ENCODE measurements around the gene ANXA4.

The ANXA4 gene

DNA sequence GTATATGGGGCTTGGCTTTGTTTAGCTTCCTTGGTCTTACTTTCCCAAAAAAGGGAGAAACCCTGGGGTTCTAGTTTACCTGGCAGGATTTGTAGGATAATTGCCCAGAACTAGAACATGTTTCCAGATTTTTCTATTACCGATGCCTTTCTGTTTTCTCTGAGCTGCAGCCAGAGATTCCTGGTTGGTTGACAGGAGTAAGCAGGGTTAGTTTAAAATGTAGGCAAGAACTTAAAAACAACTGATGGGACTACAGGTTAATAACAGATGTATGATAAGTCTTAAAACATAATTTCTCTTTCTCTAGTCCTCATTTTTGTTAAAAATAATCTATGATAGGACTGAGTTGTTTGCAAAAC is 48.6 kb downstream of the ANXA4 start:
- H3K4me3 ChIP-seq (ENCODE audit: low read depth, low read length): no peak overlapping the region
- TF ChIP-seq, protein P1, sequence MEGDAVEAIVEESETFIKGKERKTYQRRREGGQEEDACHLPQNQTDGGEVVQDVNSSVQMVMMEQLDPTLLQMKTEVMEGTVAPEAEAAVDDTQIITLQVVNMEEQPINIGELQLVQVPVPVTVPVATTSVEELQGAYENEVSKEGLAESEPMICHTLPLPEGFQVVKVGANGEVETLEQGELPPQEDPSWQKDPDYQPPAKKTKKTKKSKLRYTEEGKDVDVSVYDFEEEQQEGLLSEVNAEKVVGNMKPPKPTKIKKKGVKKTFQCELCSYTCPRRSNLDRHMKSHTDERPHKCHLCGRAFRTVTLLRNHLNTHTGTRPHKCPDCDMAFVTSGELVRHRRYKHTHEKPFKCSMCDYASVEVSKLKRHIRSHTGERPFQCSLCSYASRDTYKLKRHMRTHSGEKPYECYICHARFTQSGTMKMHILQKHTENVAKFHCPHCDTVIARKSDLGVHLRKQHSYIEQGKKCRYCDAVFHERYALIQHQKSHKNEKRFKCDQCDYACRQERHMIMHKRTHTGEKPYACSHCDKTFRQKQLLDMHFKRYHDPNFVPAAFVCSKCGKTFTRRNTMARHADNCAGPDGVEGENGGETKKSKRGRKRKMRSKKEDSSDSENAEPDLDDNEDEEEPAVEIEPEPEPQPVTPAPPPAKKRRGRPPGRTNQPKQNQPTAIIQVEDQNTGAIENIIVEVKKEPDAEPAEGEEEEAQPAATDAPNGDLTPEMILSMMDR (IDR thresholded peaks at IDR 0.05; ENCODE audit: control insufficient read depth, extremely low read depth, insufficient read depth): no peak

DNA sequence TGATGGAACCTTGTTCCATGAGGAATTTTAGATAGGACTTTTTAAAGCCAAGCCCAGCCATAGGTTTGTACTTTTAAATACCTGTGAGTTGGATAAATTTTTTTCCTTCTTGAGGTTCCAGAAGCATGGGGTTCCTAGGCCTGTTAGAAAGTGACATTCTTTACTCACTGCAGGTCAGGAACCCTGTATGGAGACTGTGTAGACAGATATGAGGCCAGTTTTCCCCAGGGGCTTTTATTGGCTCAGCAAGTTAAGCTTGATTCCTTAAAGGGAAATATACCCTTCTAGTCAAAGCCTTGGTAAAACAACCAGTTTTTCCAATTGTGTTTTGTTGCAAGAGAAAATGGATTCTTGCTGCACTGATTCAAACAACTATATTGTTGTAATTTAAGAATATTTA is 49.1 kb downstream of the ANXA4 start:
- DNase-seq (ENCODE audit: low read depth): no peak
- TF ChIP-seq, protein P1 (IDR thresholded peaks at IDR 0.05; ENCODE audit: control insufficient read depth, extremely low read depth, insufficient read depth): no peak
- H3K4me3 ChIP-seq (ENCODE audit: low read depth, low read length): no peak overlapping the region

More for the DNA sequence above, 48.6 kb downstream of the ANXA4 start:
- no peak for DNase-seq (ENCODE audit: low read depth)

DNA sequence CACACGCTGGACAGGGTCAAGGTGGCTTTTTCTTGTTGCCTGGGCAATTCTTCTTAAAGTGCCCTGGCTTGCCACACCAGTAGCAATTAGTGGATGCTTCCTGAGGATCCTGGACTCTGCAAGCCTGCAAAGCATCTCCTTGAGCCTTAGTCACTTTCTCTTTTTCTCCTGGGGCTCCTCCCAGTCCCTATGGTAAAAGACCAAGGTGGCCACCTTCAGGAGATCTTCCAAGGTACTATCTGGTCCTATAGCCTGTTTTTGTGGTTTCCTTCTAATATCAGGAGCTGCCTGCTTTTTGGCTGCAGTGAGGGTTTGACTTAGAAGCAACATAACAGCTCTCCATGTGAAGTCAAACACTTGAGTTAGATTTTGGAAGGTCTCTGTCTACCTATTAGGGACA is 54.2 kb downstream of the ANXA4 start:
- no peak overlapping the region for H3K4me3 ChIP-seq (ENCODE audit: low read depth, low read length)
- DNase-seq (ENCODE audit: low read depth): no peak
- TF ChIP-seq, protein P1 (IDR thresholded peaks at IDR 0.05; ENCODE audit: control insufficient read depth, extremely low read depth, insufficient read depth): no peak

DNA sequence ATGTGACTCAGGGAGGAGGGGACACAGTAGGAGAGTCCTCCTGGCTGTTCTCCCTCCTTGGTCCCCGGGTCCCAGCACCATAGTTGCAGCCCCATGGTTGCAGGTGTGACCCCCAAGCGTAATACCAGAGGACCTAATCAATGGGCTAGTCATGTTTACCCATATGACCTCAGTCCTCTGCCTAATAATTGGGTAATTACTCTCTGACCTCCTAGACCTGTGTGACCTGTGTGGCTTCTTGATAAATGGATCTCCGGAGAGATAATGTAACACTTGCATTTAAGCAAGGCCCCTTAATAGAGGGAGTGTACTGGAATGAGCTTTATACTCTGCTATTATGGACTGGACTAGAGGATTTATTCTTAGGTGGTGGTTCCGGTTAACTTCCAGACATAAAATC is 55.3 kb downstream of the ANXA4 start:
- no peak overlapping the region for H3K4me3 ChIP-seq (ENCODE audit: low read depth, low read length)
- TF ChIP-seq, protein P1 (IDR thresholded peaks at IDR 0.05; ENCODE audit: control insufficient read depth, extremely low read depth, insufficient read depth): no peak
- no peak for DNase-seq (ENCODE audit: low read depth)

DNA sequence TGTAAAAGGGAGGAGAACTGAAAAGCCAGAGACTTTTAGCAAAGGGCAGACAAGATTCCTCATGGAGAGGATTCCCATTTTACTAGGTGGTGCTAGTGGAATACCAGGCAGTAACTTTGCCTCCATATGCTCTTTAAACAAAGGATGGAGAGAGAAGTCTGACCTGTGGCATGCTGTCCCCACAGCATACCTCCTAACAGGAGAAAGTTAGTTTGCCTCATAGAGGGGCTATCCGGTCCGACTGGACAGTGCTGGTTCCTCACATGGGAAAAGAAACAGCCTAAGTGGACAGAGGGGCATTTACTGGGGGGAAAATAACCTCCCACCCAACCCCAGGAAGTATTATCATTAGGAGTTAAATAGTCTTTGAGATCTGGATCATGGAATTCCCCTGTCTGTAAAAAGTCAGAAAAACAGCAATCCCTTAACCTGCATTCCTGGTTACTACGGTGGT is 55.9 kb downstream of the ANXA4 start:
- H3K4me3 ChIP-seq (ENCODE audit: low read depth, low read length): no peak overlapping the region
- DNase-seq (ENCODE audit: low read depth): no peak
- TF ChIP-seq, protein P1 (IDR thresholded peaks at IDR 0.05; ENCODE audit: control insufficient read depth, extremely low read depth, insufficient read depth): no peak

DNA sequence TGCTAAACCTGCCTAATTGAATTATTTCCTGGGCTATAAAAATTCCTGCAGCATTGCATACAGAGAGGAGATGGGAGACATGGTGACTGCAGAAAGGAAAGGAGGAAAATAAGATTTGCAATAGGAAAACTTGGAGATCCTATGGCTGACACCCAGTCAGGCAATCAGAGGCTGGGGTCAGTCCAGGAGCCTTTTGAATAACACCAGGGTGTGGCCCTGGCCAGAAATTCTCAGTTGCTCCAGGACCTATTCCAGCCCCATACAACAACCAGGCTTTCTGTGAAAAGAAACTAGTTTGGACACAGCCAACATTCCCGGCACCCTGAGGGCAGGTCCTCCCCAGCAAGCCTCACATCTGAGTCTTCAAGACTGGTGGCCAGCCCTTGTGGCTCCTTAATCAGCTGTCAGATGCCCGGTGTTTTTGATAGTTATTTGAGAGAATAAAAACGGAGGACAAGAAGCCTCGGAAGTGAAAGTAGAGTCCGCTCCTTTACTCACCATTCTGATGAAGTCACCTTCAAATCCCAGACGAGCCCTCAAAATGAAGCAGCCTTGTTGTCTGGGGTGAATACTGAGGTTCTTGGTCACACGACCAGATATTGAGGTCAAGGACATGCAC is 56.5 kb downstream of the ANXA4 start:
- TF ChIP-seq, protein P1 (IDR thresholded peaks at IDR 0.05; ENCODE audit: control insufficient read depth, extremely low read depth, insufficient read depth): no peak
- no peak overlapping the region for H3K4me3 ChIP-seq (ENCODE audit: low read depth, low read length)
- DNase-seq (ENCODE audit: low read depth): no peak

DNA sequence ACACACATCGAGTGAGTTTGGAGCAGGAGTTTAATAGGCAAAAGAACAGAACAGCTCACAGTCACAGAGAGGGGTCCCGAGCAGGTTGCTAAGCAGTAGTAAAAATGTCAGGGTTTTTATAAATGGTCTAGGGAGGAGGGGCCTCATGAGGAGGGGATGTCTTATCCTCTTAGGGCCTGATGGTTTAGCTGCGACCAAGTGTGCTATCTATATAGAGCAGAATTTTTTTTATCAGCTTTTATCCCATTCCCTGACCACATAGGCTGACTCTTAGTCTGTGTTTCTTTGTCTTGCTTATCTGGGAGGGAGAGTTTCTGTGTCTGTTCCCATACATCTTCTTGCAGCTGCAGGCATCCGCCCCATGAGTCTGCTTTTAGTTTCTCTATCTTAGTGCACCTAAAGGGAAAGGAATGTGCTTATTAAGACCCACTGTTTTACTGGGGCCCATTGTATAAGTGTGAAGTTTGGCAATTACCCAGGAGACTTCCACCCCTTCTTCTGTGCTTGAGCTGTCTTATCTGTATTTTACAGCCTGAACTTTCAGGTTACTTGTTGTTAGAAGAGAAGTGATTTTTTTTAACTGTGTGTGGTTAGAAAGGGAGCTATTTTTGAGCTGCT is 57.1 kb downstream of the ANXA4 start:
- no peak for DNase-seq (ENCODE audit: low read depth)

More for the DNA sequence above, 57.1 kb downstream of the ANXA4 start:
- TF ChIP-seq, protein P1 (IDR thresholded peaks at IDR 0.05; ENCODE audit: control insufficient read depth, extremely low read depth, insufficient read depth): no peak
- no peak overlapping the region for H3K4me3 ChIP-seq (ENCODE audit: low read depth, low read length)
